ENCODE measurements around the gene ERC2.

Gene ERC2

DNA sequence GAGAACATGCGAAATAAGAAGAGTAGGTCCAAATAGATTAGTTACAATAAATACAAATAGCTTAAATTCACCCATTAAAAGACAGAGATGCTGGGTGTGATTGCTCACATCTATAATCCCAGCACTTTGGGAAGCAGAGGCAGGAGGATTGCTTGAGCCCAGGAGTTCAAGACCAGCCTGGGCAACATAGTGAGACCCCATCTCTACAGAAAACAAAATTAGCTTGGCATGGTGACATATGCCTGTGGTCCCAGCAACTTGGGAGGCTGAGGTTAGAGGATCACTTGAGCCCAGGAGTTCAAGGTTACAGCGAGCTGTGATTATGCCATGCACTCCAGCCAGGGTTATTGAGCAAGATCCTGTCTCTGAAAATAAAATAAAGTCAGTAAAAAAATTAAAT is 872.1 kb downstream of the ERC2 start:
- TF ChIP-seq, protein P1, sequence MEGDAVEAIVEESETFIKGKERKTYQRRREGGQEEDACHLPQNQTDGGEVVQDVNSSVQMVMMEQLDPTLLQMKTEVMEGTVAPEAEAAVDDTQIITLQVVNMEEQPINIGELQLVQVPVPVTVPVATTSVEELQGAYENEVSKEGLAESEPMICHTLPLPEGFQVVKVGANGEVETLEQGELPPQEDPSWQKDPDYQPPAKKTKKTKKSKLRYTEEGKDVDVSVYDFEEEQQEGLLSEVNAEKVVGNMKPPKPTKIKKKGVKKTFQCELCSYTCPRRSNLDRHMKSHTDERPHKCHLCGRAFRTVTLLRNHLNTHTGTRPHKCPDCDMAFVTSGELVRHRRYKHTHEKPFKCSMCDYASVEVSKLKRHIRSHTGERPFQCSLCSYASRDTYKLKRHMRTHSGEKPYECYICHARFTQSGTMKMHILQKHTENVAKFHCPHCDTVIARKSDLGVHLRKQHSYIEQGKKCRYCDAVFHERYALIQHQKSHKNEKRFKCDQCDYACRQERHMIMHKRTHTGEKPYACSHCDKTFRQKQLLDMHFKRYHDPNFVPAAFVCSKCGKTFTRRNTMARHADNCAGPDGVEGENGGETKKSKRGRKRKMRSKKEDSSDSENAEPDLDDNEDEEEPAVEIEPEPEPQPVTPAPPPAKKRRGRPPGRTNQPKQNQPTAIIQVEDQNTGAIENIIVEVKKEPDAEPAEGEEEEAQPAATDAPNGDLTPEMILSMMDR (IDR thresholded peaks at IDR 0.05; ENCODE audit: low read depth, low read length, missing control alignments) = no peak
- in situ Hi-C loops (cut with HindIII; ENCODE audit: low sequenced_read_pairs) = no loop called here
- no peak for DNase-seq (ENCODE audit: low read depth)
- no peak overlapping the region for H3K4me3 ChIP-seq (ENCODE audit: low read depth, low read length)

DNA sequence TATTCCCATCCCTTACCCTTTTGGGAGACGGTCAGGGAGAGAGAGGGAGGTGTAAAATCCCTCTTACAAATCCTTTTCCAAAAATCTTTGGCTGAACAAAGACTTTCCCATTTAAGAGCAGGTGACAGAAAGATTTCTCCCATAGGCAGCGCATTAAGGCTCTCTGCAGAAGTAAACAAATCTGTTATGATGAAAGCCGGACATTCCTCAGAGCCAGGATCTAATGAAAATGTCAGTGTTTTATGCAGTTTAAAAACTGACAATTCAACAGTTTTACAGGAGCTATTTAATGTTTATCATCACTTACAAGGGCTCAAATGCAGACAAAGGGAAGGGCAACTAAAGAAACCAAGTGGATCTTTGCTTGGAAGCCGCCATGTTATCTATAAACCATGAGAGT is 872.8 kb downstream of the ERC2 start:
- DNase-seq (ENCODE audit: low read depth) = no peak
- TF ChIP-seq, protein P1 (IDR thresholded peaks at IDR 0.05; ENCODE audit: low read depth, low read length, missing control alignments) = no peak
- no peak overlapping the region for H3K4me3 ChIP-seq (ENCODE audit: low read depth, low read length)
- in situ Hi-C loops (cut with HindIII; ENCODE audit: low sequenced_read_pairs) = no loop called here

DNA sequence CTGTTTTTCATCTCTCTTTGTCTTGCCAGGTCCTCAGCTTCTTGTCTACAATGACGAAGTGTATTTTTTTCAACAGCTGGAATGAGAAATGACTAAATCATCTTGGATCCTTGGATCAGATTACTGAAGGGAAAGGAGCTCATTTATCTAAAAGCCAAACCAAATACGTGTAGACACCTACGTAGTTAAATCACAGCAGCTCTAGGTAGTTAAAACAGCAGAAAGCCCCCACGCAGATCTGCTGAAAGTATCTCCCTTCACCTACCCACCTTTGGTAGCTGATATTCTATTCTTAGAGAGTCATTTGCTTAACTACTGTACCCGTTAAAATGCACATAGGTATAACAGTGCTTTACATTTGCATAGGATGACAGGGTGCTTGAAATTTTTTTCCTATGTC is 875.7 kb downstream of the ERC2 start:
- TF ChIP-seq, protein P1 (IDR thresholded peaks at IDR 0.05; ENCODE audit: low read depth, low read length, missing control alignments) = no peak
- H3K4me3 ChIP-seq (ENCODE audit: low read depth, low read length) = no peak overlapping the region
- no peak for DNase-seq (ENCODE audit: low read depth)
- in situ Hi-C loops (cut with HindIII; ENCODE audit: low sequenced_read_pairs) = no loop called here

DNA sequence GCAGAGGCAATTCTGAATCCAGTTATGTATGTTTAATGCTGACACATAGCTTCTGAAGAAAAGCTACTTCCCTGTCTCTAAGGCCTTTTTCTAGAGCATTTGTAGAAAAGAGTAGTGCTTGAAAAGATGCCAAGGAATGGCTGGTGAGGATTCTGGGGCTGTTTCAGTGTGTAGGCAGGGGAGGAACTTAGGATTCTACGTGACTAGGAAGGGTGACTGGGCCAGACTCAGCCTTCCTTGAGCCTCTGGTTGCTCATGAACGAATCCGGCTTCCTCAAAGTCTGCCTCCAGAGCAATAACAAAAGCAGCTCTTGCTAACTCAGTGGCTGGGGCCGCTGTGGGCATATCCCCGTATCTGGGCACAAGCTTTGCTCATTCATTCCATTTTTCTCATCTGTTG is 876.4 kb downstream of the ERC2 start:
- H3K4me3 ChIP-seq (ENCODE audit: low read depth, low read length) = no peak overlapping the region
- TF ChIP-seq, protein P1 (IDR thresholded peaks at IDR 0.05; ENCODE audit: low read depth, low read length, missing control alignments) = no peak
- DNase-seq (ENCODE audit: low read depth) = no peak
- in situ Hi-C loops (cut with HindIII; ENCODE audit: low sequenced_read_pairs) = no loop called here

DNA sequence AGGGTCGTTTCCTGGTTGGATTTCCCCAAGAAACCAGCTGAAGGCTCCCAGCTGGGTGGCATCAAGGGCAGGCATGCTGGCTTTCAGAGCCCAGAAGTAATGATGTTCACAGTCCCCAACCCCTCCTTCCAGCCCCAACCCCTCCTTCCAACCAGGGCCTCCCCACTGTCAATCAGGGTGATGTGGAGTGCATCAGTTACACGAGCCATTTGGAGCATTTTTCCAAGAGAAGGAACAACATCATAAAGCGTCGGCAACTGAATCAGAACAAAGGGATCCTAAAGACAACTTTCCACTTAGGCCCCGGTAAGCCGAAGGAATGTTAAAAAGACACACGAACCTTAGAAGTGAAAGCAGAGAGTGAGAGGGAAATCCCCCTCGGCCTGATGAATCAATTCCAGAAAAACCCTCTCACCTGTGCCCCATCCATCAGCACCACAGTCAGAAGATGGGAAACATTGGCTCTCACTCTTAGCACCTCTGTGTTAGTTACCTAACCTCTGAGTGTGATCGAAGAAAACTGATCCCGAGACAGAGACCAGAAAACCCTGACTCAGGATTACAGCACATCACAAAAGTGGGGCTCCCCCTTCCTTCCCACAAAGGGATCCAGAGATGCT is 880.0 kb downstream of the ERC2 start:
- in situ Hi-C loops (cut with HindIII; ENCODE audit: low sequenced_read_pairs) = no loop called here
- no peak for DNase-seq (ENCODE audit: low read depth)

DNA sequence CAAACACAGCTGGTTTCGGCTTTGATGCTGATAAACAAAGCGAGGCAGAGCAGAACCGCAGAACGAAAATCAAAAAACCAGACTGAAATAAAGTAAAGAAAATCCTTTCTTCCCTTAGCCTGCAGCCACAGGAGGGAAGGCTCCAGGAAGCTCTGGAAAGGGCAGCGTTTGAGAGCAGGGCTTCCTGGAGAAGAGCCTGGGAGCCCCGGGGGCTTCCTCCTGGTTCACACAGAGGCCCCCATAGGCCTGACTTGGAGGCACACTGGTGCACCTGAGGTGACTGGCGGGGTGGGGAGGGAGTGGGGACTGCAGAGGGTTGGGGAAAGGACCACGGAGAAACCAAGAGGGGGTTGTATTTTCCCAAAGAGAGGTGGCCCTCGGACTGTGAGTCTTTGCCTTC is 882.4 kb downstream of the ERC2 start:
- TF ChIP-seq, protein P1 (IDR thresholded peaks at IDR 0.05; ENCODE audit: low read depth, low read length, missing control alignments) = no peak

More for the DNA sequence above, 880.0 kb downstream of the ERC2 start:
- TF ChIP-seq, protein P1 (IDR thresholded peaks at IDR 0.05; ENCODE audit: low read depth, low read length, missing control alignments) = no peak
- no peak overlapping the region for H3K4me3 ChIP-seq (ENCODE audit: low read depth, low read length)

More for the DNA sequence above, 882.4 kb downstream of the ERC2 start:
- no peak for DNase-seq (ENCODE audit: low read depth)
- in situ Hi-C loops (cut with HindIII; ENCODE audit: low sequenced_read_pairs) = no loop called here
- H3K4me3 ChIP-seq (ENCODE audit: low read depth, low read length) = no peak overlapping the region

Data from astrocyte of the cerebellum (primary cell).